ENCODE data around the gene OR10K1. TPM values are rescaled to one million over a fixed set of nuclear protein-coding genes. Genes with fewer than 3 reads are reported as not detected.

OR10K1 gene
- total and polyA plus RNA-seq, 9 of the 15 experiments (the other 6 are each of a cell fraction or from before 2014, with no cell fraction given) = not detected

Other genes with a start within 250 kb of the OR10K1 start
Only the 7 nearest of the 13 such genes appear.
- gene CD1E, start 107.9 kb upstream of the OR10K1 start, total RNA-seq (2014; rRNA removed) = not detected in 2 replicates
- not detected in 2 replicates for gene CD1E, start 107.9 kb upstream of the OR10K1 start, total RNA-seq (2014; rRNA removed; fragmentation: Illumina TruSeq; extraction: Trizol)
- not detected in 2 replicates for gene CD1E, start 107.9 kb upstream of the OR10K1 start, total RNA-seq (2015; rRNA removed; fragmentation: Illumina TruSeq; extraction: Trizol)
- gene CD1E, start 107.9 kb upstream of the OR10K1 start, total RNA-seq (2021) = not detected in 2 replicates
- gene CD1E, start 107.9 kb upstream of the OR10K1 start, polyA plus RNA-seq (2011; rRNA removed) = not detected in 2 replicates
- not detected in 2 replicates for gene CD1E, start 107.9 kb upstream of the OR10K1 start, polyA plus RNA-seq (2014; fragmentation: Illumina TruSeq; extraction: Trizol)
- not detected for gene CD1E, start 107.9 kb upstream of the OR10K1 start, polyA plus RNA-seq (2014; fragmentation: Nextera tagmentation; extraction: Ambion mirVana)
- gene CD1E, start 107.9 kb upstream of the OR10K1 start, polyA plus RNA-seq (2014; rRNA removed) = not detected in 2 replicates
- gene OR10T2, start 62.4 kb upstream of the OR10K1 start, total RNA-seq (2014; rRNA removed) = not detected in 2 replicates
- not detected in 2 replicates for gene OR10T2, start 62.4 kb upstream of the OR10K1 start, total RNA-seq (2014; rRNA removed; fragmentation: Illumina TruSeq; extraction: Trizol)
- gene OR10T2, start 62.4 kb upstream of the OR10K1 start, total RNA-seq (2015; rRNA removed; fragmentation: Illumina TruSeq; extraction: Trizol) = not detected in 2 replicates
- gene OR10T2, start 62.4 kb upstream of the OR10K1 start, total RNA-seq (2021) = not detected in 2 replicates
- not detected in 2 replicates for gene OR10T2, start 62.4 kb upstream of the OR10K1 start, polyA plus RNA-seq (2011; rRNA removed)
- not detected in 2 replicates for gene OR10T2, start 62.4 kb upstream of the OR10K1 start, polyA plus RNA-seq (2014; fragmentation: Illumina TruSeq; extraction: Trizol)
- gene OR10T2, start 62.4 kb upstream of the OR10K1 start, polyA plus RNA-seq (2014; fragmentation: Nextera tagmentation; extraction: Ambion mirVana) = not detected
- not detected in 2 replicates for gene OR10T2, start 62.4 kb upstream of the OR10K1 start, polyA plus RNA-seq (2014; rRNA removed)
- gene OR10K2, start 35.6 kb upstream of the OR10K1 start, total RNA-seq (2014; rRNA removed) = not detected in 2 replicates
- not detected in 2 replicates for gene OR10K2, start 35.6 kb upstream of the OR10K1 start, total RNA-seq (2014; rRNA removed; fragmentation: Illumina TruSeq; extraction: Trizol)
- not detected in 2 replicates for gene OR10K2, start 35.6 kb upstream of the OR10K1 start, total RNA-seq (2015; rRNA removed; fragmentation: Illumina TruSeq; extraction: Trizol)
- not detected in 2 replicates for gene OR10K2, start 35.6 kb upstream of the OR10K1 start, total RNA-seq (2021)
- not detected in 2 replicates for gene OR10K2, start 35.6 kb upstream of the OR10K1 start, polyA plus RNA-seq (2011; rRNA removed)
- not detected in 2 replicates for gene OR10K2, start 35.6 kb upstream of the OR10K1 start, polyA plus RNA-seq (2014; fragmentation: Illumina TruSeq; extraction: Trizol)
- gene OR10K2, start 35.6 kb upstream of the OR10K1 start, polyA plus RNA-seq (2014; fragmentation: Nextera tagmentation; extraction: Ambion mirVana) = not detected
- not detected in 2 replicates for gene OR10K2, start 35.6 kb upstream of the OR10K1 start, polyA plus RNA-seq (2014; rRNA removed)
- gene OR10R2, start 10.4 kb downstream of the OR10K1 start, total RNA-seq (2014; rRNA removed) = not detected in 2 replicates
- gene OR10R2, start 10.4 kb downstream of the OR10K1 start, total RNA-seq (2014; rRNA removed; fragmentation: Illumina TruSeq; extraction: Trizol) = not detected in 2 replicates
- gene OR10R2, start 10.4 kb downstream of the OR10K1 start, total RNA-seq (2015; rRNA removed; fragmentation: Illumina TruSeq; extraction: Trizol) = not detected in 2 replicates
- gene OR10R2, start 10.4 kb downstream of the OR10K1 start, total RNA-seq (2021) = not detected in 2 replicates
- not detected in 2 replicates for gene OR10R2, start 10.4 kb downstream of the OR10K1 start, polyA plus RNA-seq (2011; rRNA removed)
- not detected in 2 replicates for gene OR10R2, start 10.4 kb downstream of the OR10K1 start, polyA plus RNA-seq (2014; fragmentation: Illumina TruSeq; extraction: Trizol)
- gene OR10R2, start 10.4 kb downstream of the OR10K1 start, polyA plus RNA-seq (2014; fragmentation: Nextera tagmentation; extraction: Ambion mirVana) = not detected
- not detected in 2 replicates for gene OR10R2, start 10.4 kb downstream of the OR10K1 start, polyA plus RNA-seq (2014; rRNA removed)
- not detected in 2 replicates for gene OR6Y1, start 92.6 kb downstream of the OR10K1 start, total RNA-seq (2014; rRNA removed)
- not detected in 2 replicates for gene OR6Y1, start 92.6 kb downstream of the OR10K1 start, total RNA-seq (2014; rRNA removed; fragmentation: Illumina TruSeq; extraction: Trizol)
- gene OR6Y1, start 92.6 kb downstream of the OR10K1 start, total RNA-seq (2015; rRNA removed; fragmentation: Illumina TruSeq; extraction: Trizol) = not detected in 2 replicates
- not detected in 2 replicates for gene OR6Y1, start 92.6 kb downstream of the OR10K1 start, total RNA-seq (2021)
- not detected in 2 replicates for gene OR6Y1, start 92.6 kb downstream of the OR10K1 start, polyA plus RNA-seq (2011; rRNA removed)
- not detected in 2 replicates for gene OR6Y1, start 92.6 kb downstream of the OR10K1 start, polyA plus RNA-seq (2014; fragmentation: Illumina TruSeq; extraction: Trizol)
- not detected for gene OR6Y1, start 92.6 kb downstream of the OR10K1 start, polyA plus RNA-seq (2014; fragmentation: Nextera tagmentation; extraction: Ambion mirVana)
- not detected in 2 replicates for gene OR6Y1, start 92.6 kb downstream of the OR10K1 start, polyA plus RNA-seq (2014; rRNA removed)
- not detected in 2 replicates for gene OR6P1, start 108.7 kb downstream of the OR10K1 start, total RNA-seq (2014; rRNA removed)
- gene OR6P1, start 108.7 kb downstream of the OR10K1 start, total RNA-seq (2014; rRNA removed; fragmentation: Illumina TruSeq; extraction: Trizol) = not detected in 2 replicates
- not detected in 2 replicates for gene OR6P1, start 108.7 kb downstream of the OR10K1 start, total RNA-seq (2015; rRNA removed; fragmentation: Illumina TruSeq; extraction: Trizol)
- gene OR6P1, start 108.7 kb downstream of the OR10K1 start, total RNA-seq (2021) = not detected in 2 replicates
- gene OR6P1, start 108.7 kb downstream of the OR10K1 start, polyA plus RNA-seq (2011; rRNA removed) = not detected in 2 replicates
- not detected in 2 replicates for gene OR6P1, start 108.7 kb downstream of the OR10K1 start, polyA plus RNA-seq (2014; fragmentation: Illumina TruSeq; extraction: Trizol)
- gene OR6P1, start 108.7 kb downstream of the OR10K1 start, polyA plus RNA-seq (2014; fragmentation: Nextera tagmentation; extraction: Ambion mirVana) = not detected
- gene OR6P1, start 108.7 kb downstream of the OR10K1 start, polyA plus RNA-seq (2014; rRNA removed) = not detected in 2 replicates
- not detected in 2 replicates for gene OR10X1, start 118.1 kb downstream of the OR10K1 start, total RNA-seq (2014; rRNA removed)
- not detected in 2 replicates for gene OR10X1, start 118.1 kb downstream of the OR10K1 start, total RNA-seq (2014; rRNA removed; fragmentation: Illumina TruSeq; extraction: Trizol)
- not detected in 2 replicates for gene OR10X1, start 118.1 kb downstream of the OR10K1 start, total RNA-seq (2015; rRNA removed; fragmentation: Illumina TruSeq; extraction: Trizol)
- gene OR10X1, start 118.1 kb downstream of the OR10K1 start, total RNA-seq (2021) = not detected in 2 replicates
- not detected in 2 replicates for gene OR10X1, start 118.1 kb downstream of the OR10K1 start, polyA plus RNA-seq (2011; rRNA removed)
- gene OR10X1, start 118.1 kb downstream of the OR10K1 start, polyA plus RNA-seq (2014; fragmentation: Illumina TruSeq; extraction: Trizol) = not detected in 2 replicates
- not detected for gene OR10X1, start 118.1 kb downstream of the OR10K1 start, polyA plus RNA-seq (2014; fragmentation: Nextera tagmentation; extraction: Ambion mirVana)
- gene OR10X1, start 118.1 kb downstream of the OR10K1 start, polyA plus RNA-seq (2014; rRNA removed) = not detected in 2 replicates

Measured in K562 (cell line).